ENCODE results near the gene ABHD18. TPM values are rescaled to one million over a fixed set of nuclear protein-coding genes. Genes with fewer than 3 reads are reported as not detected.
"Not testable (repeated sequence)": the region's sequence is repeated elsewhere in the genome, so short reads cannot be mapped to it uniquely, and the experiment has no call there.

Gene ABHD18
- total RNA-seq, 1 donor = 10.1 TPM

GRCh38 chr4:127967141-127967775 is 2.1 kb downstream of the ABHD18 start:
- H3K9me3 ChIP-seq (ENCODE audit: low read depth, low read length) = no peaks in the 10 kb centered on the region
- no peak overlapping the region for H3K27ac ChIP-seq (ENCODE audit: low read depth, low read length)
- DNase-seq (ENCODE audit: insufficient read length, low spot score, missing footprints) = peak; percentile 82
- peaks cover 2% of the 10 kb centered on the region for H3K36me3 ChIP-seq (ENCODE audit: insufficient read depth, low read length)
- H3K79me2 ChIP-seq (ENCODE audit: insufficient read depth, low read length) = peaks cover 57% of the 10 kb centered on the region
- TF ChIP-seq CTCF (IDR thresholded peaks at IDR 0.05; ENCODE audit: extremely low read depth, low read depth, low read length) = no peak
- no peak overlapping the region for H3K4me3 ChIP-seq (ENCODE audit: insufficient read depth, low read length)
- no peaks in the 10 kb centered on the region for H3K27me3 ChIP-seq (ENCODE audit: insufficient read depth, low read length)
- no peak overlapping the region for H3K4me2 ChIP-seq (ENCODE audit: insufficient read depth, low read length)
- H4K20me1 ChIP-seq (ENCODE audit: insufficient read depth, low read length) = no peaks in the 10 kb centered on the region
- H3K4me1 ChIP-seq (ENCODE audit: insufficient read depth, low read length) = peaks cover 7% of the 10 kb centered on the region
- no peak overlapping the region for H2AFZ ChIP-seq (ENCODE audit: low read length)

GRCh38 chr4:127968586-127968985 is 3.4 kb downstream of the ABHD18 start:
- no peak overlapping the region for H3K4me3 ChIP-seq (ENCODE audit: insufficient read depth, low read length)
- H4K20me1 ChIP-seq (ENCODE audit: insufficient read depth, low read length) = no peaks in the 10 kb centered on the region
- no peak overlapping the region for H3K27ac ChIP-seq (ENCODE audit: low read depth, low read length)
- peaks cover 51% of the 10 kb centered on the region for H3K79me2 ChIP-seq (ENCODE audit: insufficient read depth, low read length)
- no peak overlapping the region for H3K4me2 ChIP-seq (ENCODE audit: insufficient read depth, low read length)
- H3K4me1 ChIP-seq (ENCODE audit: insufficient read depth, low read length) = peaks cover 7% of the 10 kb centered on the region
- H3K27me3 ChIP-seq (ENCODE audit: insufficient read depth, low read length) = no peaks in the 10 kb centered on the region
- H3K36me3 ChIP-seq (ENCODE audit: insufficient read depth, low read length) = no peaks in the 10 kb centered on the region
- DNase-seq (ENCODE audit: insufficient read length, low spot score, missing footprints) = no peak
- H2AFZ ChIP-seq (ENCODE audit: low read length) = no peak overlapping the region
- TF ChIP-seq CTCF (IDR thresholded peaks at IDR 0.05; ENCODE audit: extremely low read depth, low read depth, low read length) = no peak
- no peaks in the 10 kb centered on the region for H3K9me3 ChIP-seq (ENCODE audit: low read depth, low read length)

- not testable (repeated sequence) for DNase-seq (ENCODE audit: insufficient read length, low spot score, missing footprints); H3K36me3 ChIP-seq (ENCODE audit: insufficient read depth, low read length); H2AFZ ChIP-seq (ENCODE audit: low read length); H3K9me3 ChIP-seq (ENCODE audit: low read depth, low read length); H3K4me2 ChIP-seq (ENCODE audit: insufficient read depth, low read length); H3K4me3 ChIP-seq (ENCODE audit: insufficient read depth, low read length); H3K27ac ChIP-seq (ENCODE audit: low read depth, low read length); H4K20me1 ChIP-seq (ENCODE audit: insufficient read depth, low read length); H3K4me1 ChIP-seq (ENCODE audit: insufficient read depth, low read length); H3K27me3 ChIP-seq (ENCODE audit: insufficient read depth, low read length)
- H3K79me2 ChIP-seq (ENCODE audit: insufficient read depth, low read length) = peaks cover 43% of the 10 kb centered on the region
Measured at GRCh38 chr4:127970925-127971324, 5.7 kb downstream of the ABHD18 start.

GRCh38 chr4:127975121-127975770 is 10.0 kb downstream of the ABHD18 start:
- TF ChIP-seq CTCF (IDR thresholded peaks at IDR 0.05; ENCODE audit: extremely low read depth, low read depth, low read length) = no peak
- DNase-seq (ENCODE audit: insufficient read length, low spot score, missing footprints) = no peak
- H3K4me3 ChIP-seq (ENCODE audit: insufficient read depth, low read length) = no peak overlapping the region
- H3K9me3 ChIP-seq (ENCODE audit: low read depth, low read length) = no peaks in the 10 kb centered on the region
- H3K79me2 ChIP-seq (ENCODE audit: insufficient read depth, low read length) = peaks cover 17% of the 10 kb centered on the region
- no peak overlapping the region for H3K4me2 ChIP-seq (ENCODE audit: insufficient read depth, low read length)
- no peaks in the 10 kb centered on the region for H3K36me3 ChIP-seq (ENCODE audit: insufficient read depth, low read length)
- peak overlapping the region; percentile 4 for H2AFZ ChIP-seq (ENCODE audit: low read length)
- no peaks in the 10 kb centered on the region for H3K27me3 ChIP-seq (ENCODE audit: insufficient read depth, low read length)
- H3K27ac ChIP-seq (ENCODE audit: low read depth, low read length) = no peak overlapping the region
- H4K20me1 ChIP-seq (ENCODE audit: insufficient read depth, low read length) = no peaks in the 10 kb centered on the region
- H3K4me1 ChIP-seq (ENCODE audit: insufficient read depth, low read length) = no peaks in the 10 kb centered on the region
